ENCODE measurements around the gene NPTX2.

DNA sequence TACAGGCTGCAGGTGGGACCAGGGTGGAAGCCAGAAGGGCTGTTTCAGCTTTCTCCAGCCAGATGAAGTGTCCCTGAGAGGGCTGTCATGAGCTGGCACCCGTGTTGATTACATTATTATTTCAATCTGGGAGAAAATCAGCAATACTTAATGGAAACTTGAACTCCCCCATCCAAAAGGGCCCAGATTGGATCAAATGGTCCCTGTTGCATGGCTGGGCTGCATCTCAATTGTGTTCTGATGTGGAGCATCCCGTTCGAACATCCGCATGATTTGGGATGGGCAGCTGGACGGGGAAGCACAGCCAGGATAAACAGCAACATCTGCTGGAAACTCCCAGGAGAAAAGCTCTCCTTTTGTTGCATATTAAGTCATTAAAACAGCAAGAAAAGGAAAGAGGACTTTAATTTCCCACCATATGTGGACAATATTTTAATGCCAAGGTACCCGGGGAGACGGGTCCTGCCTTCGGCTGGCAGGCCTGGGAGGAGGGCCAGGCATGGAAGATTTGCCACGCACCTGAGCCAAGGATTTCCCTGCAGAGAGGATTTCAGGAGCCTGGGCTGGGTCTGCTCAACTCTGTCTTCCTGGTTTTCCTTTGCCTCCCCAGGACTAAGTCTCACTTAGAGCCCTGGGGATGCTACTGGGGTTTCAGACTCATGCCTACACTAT is 52.4 kb downstream of the NPTX2 start:
- TF ChIP-seq ZNF133 (tag by site-specific recombination; IDR thresholded peaks at IDR 0.05) (no peak), ZBTB21 (tag by site-specific recombination; IDR thresholded peaks at IDR 0.05) (no peak), MYNN (tag by site-specific recombination; IDR thresholded peaks at IDR 0.05; ENCODE audit: borderline replicate concordance) (no peak), ZNF404 (tag by site-specific recombination; IDR thresholded peaks at IDR 0.05) (no peak), ZNF416 (tag by site-specific recombination; IDR thresholded peaks at IDR 0.05) (no peak), HOXC10 (CRISPR knock-in tag; IDR thresholded peaks at IDR 0.05) (no peak), ZNF24 (tag by site-specific recombination; IDR thresholded peaks at IDR 0.05) (no peak), SALL2 (tag by site-specific recombination; IDR thresholded peaks at IDR 0.05; ENCODE audit: borderline replicate concordance) (no peak), ZNF558 (tag by site-specific recombination; IDR thresholded peaks at IDR 0.05) (no peak)
- TF ChIP-seq, protein P1, sequence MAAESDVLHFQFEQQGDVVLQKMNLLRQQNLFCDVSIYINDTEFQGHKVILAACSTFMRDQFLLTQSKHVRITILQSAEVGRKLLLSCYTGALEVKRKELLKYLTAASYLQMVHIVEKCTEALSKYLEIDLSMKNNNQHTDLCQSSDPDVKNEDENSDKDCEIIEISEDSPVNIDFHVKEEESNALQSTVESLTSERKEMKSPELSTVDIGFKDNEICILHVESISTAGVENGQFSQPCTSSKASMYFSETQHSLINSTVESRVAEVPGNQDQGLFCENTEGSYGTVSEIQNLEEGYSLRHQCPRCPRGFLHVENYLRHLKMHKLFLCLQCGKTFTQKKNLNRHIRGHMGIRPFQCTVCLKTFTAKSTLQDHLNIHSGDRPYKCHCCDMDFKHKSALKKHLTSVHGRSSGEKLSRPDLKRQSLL (tag by site-specific recombination; IDR thresholded peaks at IDR 0.05), result no peak
- TF ChIP-seq, protein P2, sequence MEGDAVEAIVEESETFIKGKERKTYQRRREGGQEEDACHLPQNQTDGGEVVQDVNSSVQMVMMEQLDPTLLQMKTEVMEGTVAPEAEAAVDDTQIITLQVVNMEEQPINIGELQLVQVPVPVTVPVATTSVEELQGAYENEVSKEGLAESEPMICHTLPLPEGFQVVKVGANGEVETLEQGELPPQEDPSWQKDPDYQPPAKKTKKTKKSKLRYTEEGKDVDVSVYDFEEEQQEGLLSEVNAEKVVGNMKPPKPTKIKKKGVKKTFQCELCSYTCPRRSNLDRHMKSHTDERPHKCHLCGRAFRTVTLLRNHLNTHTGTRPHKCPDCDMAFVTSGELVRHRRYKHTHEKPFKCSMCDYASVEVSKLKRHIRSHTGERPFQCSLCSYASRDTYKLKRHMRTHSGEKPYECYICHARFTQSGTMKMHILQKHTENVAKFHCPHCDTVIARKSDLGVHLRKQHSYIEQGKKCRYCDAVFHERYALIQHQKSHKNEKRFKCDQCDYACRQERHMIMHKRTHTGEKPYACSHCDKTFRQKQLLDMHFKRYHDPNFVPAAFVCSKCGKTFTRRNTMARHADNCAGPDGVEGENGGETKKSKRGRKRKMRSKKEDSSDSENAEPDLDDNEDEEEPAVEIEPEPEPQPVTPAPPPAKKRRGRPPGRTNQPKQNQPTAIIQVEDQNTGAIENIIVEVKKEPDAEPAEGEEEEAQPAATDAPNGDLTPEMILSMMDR (tag by site-specific recombination; IDR thresholded peaks at IDR 0.05), result no peak
- TF ChIP-seq, protein P3, sequence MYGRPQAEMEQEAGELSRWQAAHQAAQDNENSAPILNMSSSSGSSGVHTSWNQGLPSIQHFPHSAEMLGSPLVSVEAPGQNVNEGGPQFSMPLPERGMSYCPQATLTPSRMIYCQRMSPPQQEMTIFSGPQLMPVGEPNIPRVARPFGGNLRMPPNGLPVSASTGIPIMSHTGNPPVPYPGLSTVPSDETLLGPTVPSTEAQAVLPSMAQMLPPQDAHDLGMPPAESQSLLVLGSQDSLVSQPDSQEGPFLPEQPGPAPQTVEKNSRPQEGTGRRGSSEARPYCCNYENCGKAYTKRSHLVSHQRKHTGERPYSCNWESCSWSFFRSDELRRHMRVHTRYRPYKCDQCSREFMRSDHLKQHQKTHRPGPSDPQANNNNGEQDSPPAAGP (tag by site-specific recombination; IDR thresholded peaks at IDR 0.05), result no peak
- TF ChIP-seq, protein P4, sequence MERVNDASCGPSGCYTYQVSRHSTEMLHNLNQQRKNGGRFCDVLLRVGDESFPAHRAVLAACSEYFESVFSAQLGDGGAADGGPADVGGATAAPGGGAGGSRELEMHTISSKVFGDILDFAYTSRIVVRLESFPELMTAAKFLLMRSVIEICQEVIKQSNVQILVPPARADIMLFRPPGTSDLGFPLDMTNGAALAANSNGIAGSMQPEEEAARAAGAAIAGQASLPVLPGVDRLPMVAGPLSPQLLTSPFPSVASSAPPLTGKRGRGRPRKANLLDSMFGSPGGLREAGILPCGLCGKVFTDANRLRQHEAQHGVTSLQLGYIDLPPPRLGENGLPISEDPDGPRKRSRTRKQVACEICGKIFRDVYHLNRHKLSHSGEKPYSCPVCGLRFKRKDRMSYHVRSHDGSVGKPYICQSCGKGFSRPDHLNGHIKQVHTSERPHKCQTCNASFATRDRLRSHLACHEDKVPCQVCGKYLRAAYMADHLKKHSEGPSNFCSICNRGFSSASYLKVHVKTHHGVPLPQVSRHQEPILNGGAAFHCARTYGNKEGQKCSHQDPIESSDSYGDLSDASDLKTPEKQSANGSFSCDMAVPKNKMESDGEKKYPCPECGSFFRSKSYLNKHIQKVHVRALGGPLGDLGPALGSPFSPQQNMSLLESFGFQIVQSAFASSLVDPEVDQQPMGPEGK (tag by site-specific recombination; IDR thresholded peaks at IDR 0.05), result no peak

Data from HEK293 (cell line).